ENCODE measurements around the gene IRS1. TPM values are rescaled to one million over a fixed set of nuclear protein-coding genes. Genes with fewer than 3 reads are reported as not detected.

The IRS1 gene
- total and polyA plus RNA-seq, 3 experiments from 2014 or later = 0.20 to 3.9 (median 3.6) TPM

- POLR2A ChIA-PET = interaction anchor here (0.5 to 1.6 kb wide), 2 partner anchors 41 to 66 kb away, joined by 5 read pairs; no protein-coding TSS in a partner anchor
- no peak for DNase-seq
- H3K4me3 Mint-ChIP-seq = peak overlapping the region in 6 of 7 donors; percentile 41 to 93 (median 50)
- peaks cover 67 to 86% (median 81%) of the 10 kb centered on the region in 3 donors for H3K4me1 Mint-ChIP-seq
- H3K9me3 Mint-ChIP-seq = no peaks in the 10 kb centered on the region
- H3K36me3 Mint-ChIP-seq = peaks cover 0 to 13% (median 2%) of the 10 kb centered on the region in 3 donors
- CTCF ChIA-PET = interaction anchor here (0.7 to 2.2 kb wide), 3 partner anchors 37 to 47 kb away, joined by 3 to 5 read pairs (median 3); partner anchors contain the start of gene IRS1
- H3K27ac ChIP-seq (ENCODE audit: low read depth, low read length) = peak overlapping the region; percentile 99
- H3K36me3 ChIP-seq (ENCODE audit: insufficient read depth, low read length) = no peaks in the 10 kb centered on the region
- H3K27me3 Mint-ChIP-seq = peaks cover 0 to 2% of the 10 kb centered on the region in 2 donors
- H3K4me1 ChIP-seq (ENCODE audit: insufficient read depth, low read length) = peaks cover 56% of the 10 kb centered on the region
- peak overlapping the region; percentile 70 to 100 (median 97) for H3K27ac Mint-ChIP-seq
- no peaks in the 10 kb centered on the region for H3K9me3 ChIP-seq (ENCODE audit: low read length)
- no peaks in the 10 kb centered on the region for H3K27me3 ChIP-seq (ENCODE audit: insufficient read depth, low read length, poor library complexity, severe bottlenecking)
- H3K4me3 ChIP-seq (ENCODE audit: low read length) = no peak overlapping the region
These were observed 39.5 kb upstream of the IRS1 start for GRCh38 chr2:226839161-226839560.

GRCh38 chr2:226838722-226839121 lies 39.1 kb upstream of the IRS1 start:
- H3K27me3 Mint-ChIP-seq = peaks cover 0 to 2% of the 10 kb centered on the region in 2 donors
- Histone ChIP-seq H3K4me1 (ENCODE audit: insufficient read depth, low read length) (peaks cover 56% of the 10 kb centered on the region), H3K36me3 (ENCODE audit: insufficient read depth, low read length) (no peaks in the 10 kb centered on the region), H3K27me3 (ENCODE audit: insufficient read depth, low read length, poor library complexity, severe bottlenecking) (no peaks in the 10 kb centered on the region), H3K4me3 (ENCODE audit: low read length) (no peak overlapping the region), H3K9me3 (ENCODE audit: low read length) (no peaks in the 10 kb centered on the region), H3K27ac (ENCODE audit: low read depth, low read length) (peak overlapping the region; percentile 99)
- no peak for DNase-seq
- peak overlapping the region in 5 of 7 donors; percentile 41 to 93 (median 54) for H3K4me3 Mint-ChIP-seq
- H3K4me1 Mint-ChIP-seq = peaks cover 70 to 86% (median 84%) of the 10 kb centered on the region in 3 donors
- POLR2A ChIA-PET = interaction anchor here (0.5 to 1.6 kb wide), 2 partner anchors 40 to 66 kb away, joined by 5 read pairs; no protein-coding TSS in a partner anchor
- CTCF ChIA-PET = interaction anchor here (2.2 kb wide), 2 partner anchors 36 to 39 kb away, joined by 5 to 10 read pairs; partner anchors contain the start of gene IRS1
- H3K27ac Mint-ChIP-seq = peak overlapping the region; percentile 74 to 100 (median 97)
- peaks cover 0 to 13% (median 2%) of the 10 kb centered on the region in 3 donors for H3K36me3 Mint-ChIP-seq
- no peaks in the 10 kb centered on the region for H3K9me3 Mint-ChIP-seq

- Histone ChIP-seq H3K9me3 (ENCODE audit: low read length) (no peaks in the 10 kb centered on the region), H3K36me3 (ENCODE audit: insufficient read depth, low read length) (no peaks in the 10 kb centered on the region), H3K4me3 (ENCODE audit: low read length) (no peak overlapping the region), H3K27me3 (ENCODE audit: insufficient read depth, low read length, poor library complexity, severe bottlenecking) (no peaks in the 10 kb centered on the region), H3K27ac (ENCODE audit: low read depth, low read length) (peak overlapping the region; percentile 99), H3K4me1 (ENCODE audit: insufficient read depth, low read length) (peaks cover 56% of the 10 kb centered on the region)
- Mint-ChIP-seq H3K27me3 (peaks cover 0 to 2% of the 10 kb centered on the region in 2 donors), H3K36me3 (peaks cover 0 to 13% (median 0%) of the 10 kb centered on the region in 3 donors), H3K4me1 (peaks cover 68 to 85% (median 84%) of the 10 kb centered on the region in 3 donors), H3K4me3 (peak overlapping the region; percentile 86 to 98 (median 94)), H3K27ac (peak overlapping the region; percentile 95 to 100 (median 98)), H3K9me3 (no peaks in the 10 kb centered on the region)
- POLR2A ChIA-PET = interaction anchor here (1.6 to 3.0 kb wide), 2 partner anchors 39 to 40 kb away, joined by 5 to 33 read pairs; partner anchors contain the start of gene IRS1
- CTCF ChIA-PET = interaction anchor here (2.2 kb wide), 2 partner anchors 36 to 39 kb away, joined by 5 to 10 read pairs; partner anchors contain the start of gene IRS1
- no peak for DNase-seq
These were observed 38.4 kb upstream of the IRS1 start for GRCh38 chr2:226837787-226838603.

GRCh38 chr2:226837334-226837733 lies 37.7 kb upstream of the IRS1 start:
- Mint-ChIP-seq H3K36me3 (peaks cover 0 to 13% (median 0%) of the 10 kb centered on the region in 3 donors), H3K4me1 (peaks cover 64 to 78% (median 78%) of the 10 kb centered on the region in 3 donors), H3K4me3 (peak overlapping the region; percentile 86 to 98 (median 94)), H3K27me3 (peaks cover 0 to 2% of the 10 kb centered on the region in 2 donors), H3K9me3 (no peaks in the 10 kb centered on the region), H3K27ac (peak overlapping the region; percentile 96 to 100 (median 99))
- Histone ChIP-seq H3K27ac (ENCODE audit: low read depth, low read length) (peak overlapping the region; percentile 99), H3K36me3 (ENCODE audit: insufficient read depth, low read length) (no peaks in the 10 kb centered on the region), H3K9me3 (ENCODE audit: low read length) (no peaks in the 10 kb centered on the region), H3K27me3 (ENCODE audit: insufficient read depth, low read length, poor library complexity, severe bottlenecking) (no peaks in the 10 kb centered on the region), H3K4me3 (ENCODE audit: low read length) (peak overlapping the region; percentile 85), H3K4me1 (ENCODE audit: insufficient read depth, low read length) (peaks cover 56% of the 10 kb centered on the region)
- POLR2A ChIA-PET = interaction anchor here (3.0 kb wide), 1 partner anchor 38 kb away, joined by 33 read pairs; the partner anchor contains the start of gene IRS1
- DNase-seq = no peak
- CTCF ChIA-PET = interaction anchor here (2.2 kb wide), 2 partner anchors 35 to 38 kb away, joined by 5 to 10 read pairs; partner anchors contain the start of gene IRS1

GRCh38 chr2:226836548-226836885 lies 36.9 kb upstream of the IRS1 start:
- H3K4me3 ChIP-seq (ENCODE audit: low read length) = peak overlapping the region; percentile 85
- H3K36me3 Mint-ChIP-seq = peaks cover 0 to 13% (median 1%) of the 10 kb centered on the region in 3 donors

GRCh38 chr2:226835796-226836547 lies 36.4 kb upstream of the IRS1 start, which contains the start of gene RHBDD1:
Gene RHBDD1, plus strand, starts transcription at chr2:226836054. Its CDS starts 28,640 bp downstream, at chr2:226864694.
- ChIA-PET CTCF (interaction anchor here (1.0 to 1.6 kb wide), 5 partner anchors 15 to 63 kb away, joined by 3 to 5 read pairs (median 4); partner anchors contain the start of gene IRS1), POLR2A (interaction anchor here (0.7 to 3.0 kb wide), 6 partner anchors 33 to 63 kb away, joined by 3 to 33 read pairs (median 5); partner anchors contain the start of gene IRS1)
- peaks cover 0 to 13% (median 1%) of the 10 kb centered on the region in 3 donors for H3K36me3 Mint-ChIP-seq

More at GRCh38 chr2:226836548-226836885, 36.9 kb upstream of the IRS1 start:
- Histone ChIP-seq H3K27me3 (ENCODE audit: insufficient read depth, low read length, poor library complexity, severe bottlenecking) (no peaks in the 10 kb centered on the region), H3K36me3 (ENCODE audit: insufficient read depth, low read length) (no peaks in the 10 kb centered on the region), H3K9me3 (ENCODE audit: low read length) (no peaks in the 10 kb centered on the region), H3K4me1 (ENCODE audit: insufficient read depth, low read length) (peaks cover 56% of the 10 kb centered on the region), H3K27ac (ENCODE audit: low read depth, low read length) (peak overlapping the region; percentile 99)
- Mint-ChIP-seq H3K4me3 (peak overlapping the region; percentile 86 to 98 (median 94)), H3K27ac (peak overlapping the region; percentile 96 to 100 (median 99)), H3K27me3 (peaks cover 0 to 2% of the 10 kb centered on the region in 2 donors), H3K4me1 (peaks cover 58 to 72% (median 71%) of the 10 kb centered on the region in 3 donors), H3K9me3 (no peaks in the 10 kb centered on the region)
- POLR2A ChIA-PET = interaction anchor here (0.7 to 3.0 kb wide), 3 partner anchors 37 to 46 kb away, joined by 3 to 33 read pairs (median 7); partner anchors contain the start of gene IRS1
- CTCF ChIA-PET = interaction anchor here (1.1 to 2.2 kb wide), 3 partner anchors 37 to 64 kb away, joined by 3 to 10 read pairs (median 3); partner anchors contain the start of gene IRS1
- no peak for DNase-seq

GRCh38 chr2:226835420-226835795 lies 35.8 kb upstream of the IRS1 start:
- H3K9me3 Mint-ChIP-seq = no peaks in the 10 kb centered on the region
- peaks cover 0 to 2% of the 10 kb centered on the region in 2 donors for H3K27me3 Mint-ChIP-seq
- H3K27me3 ChIP-seq (ENCODE audit: insufficient read depth, low read length, poor library complexity, severe bottlenecking) = no peaks in the 10 kb centered on the region
- H3K4me3 ChIP-seq (ENCODE audit: low read length) = peak overlapping the region; percentile 85
- ChIA-PET CTCF (interaction anchor here (1.0 to 1.6 kb wide), 5 partner anchors 15 to 63 kb away, joined by 3 to 5 read pairs (median 4); partner anchors contain the start of gene IRS1), POLR2A (interaction anchor here (0.9 to 3.0 kb wide), 5 partner anchors 32 to 63 kb away, joined by 3 to 33 read pairs (median 7); partner anchors contain the start of gene IRS1)
- H3K36me3 ChIP-seq (ENCODE audit: insufficient read depth, low read length) = no peaks in the 10 kb centered on the region
- peaks cover 0 to 14% (median 1%) of the 10 kb centered on the region in 3 donors for H3K36me3 Mint-ChIP-seq
- H3K27ac ChIP-seq (ENCODE audit: low read depth, low read length) = peak overlapping the region; percentile 99
- H3K4me1 ChIP-seq (ENCODE audit: insufficient read depth, low read length) = peaks cover 50% of the 10 kb centered on the region
- H3K4me1 Mint-ChIP-seq = peaks cover 55 to 63% (median 63%) of the 10 kb centered on the region in 3 donors
- H3K4me3 Mint-ChIP-seq = peak overlapping the region; percentile 86 to 98 (median 94)
- peak overlapping the region; percentile 96 to 100 (median 99) for H3K27ac Mint-ChIP-seq
- peak in 1 of 5 donors; percentile 30 for DNase-seq
- no peaks in the 10 kb centered on the region for H3K9me3 ChIP-seq (ENCODE audit: low read length)

More at GRCh38 chr2:226835796-226836547, 36.4 kb upstream of the IRS1 start, which contains the start of gene RHBDD1:
- Mint-ChIP-seq H3K4me3 (peak within 1 kb of the TSS; percentile 86 to 98 (median 94)), H3K27ac (peak within 1 kb of the TSS; percentile 96 to 100 (median 99)), H3K9me3 (no peaks in the 10 kb centered on the region), H3K27me3 (peaks cover 0 to 2% of the 10 kb centered on the region in 2 donors), H3K4me1 (peaks cover 56 to 67% (median 67%) of the 10 kb centered on the region in 3 donors)
- Histone ChIP-seq H3K27me3 (ENCODE audit: insufficient read depth, low read length, poor library complexity, severe bottlenecking) (no peaks in the 10 kb centered on the region), H3K4me1 (ENCODE audit: insufficient read depth, low read length) (peaks cover 52% of the 10 kb centered on the region), H3K4me3 (ENCODE audit: low read length) (peak within 1 kb of the TSS; percentile 85), H3K36me3 (ENCODE audit: insufficient read depth, low read length) (no peaks in the 10 kb centered on the region), H3K9me3 (ENCODE audit: low read length) (no peaks in the 10 kb centered on the region), H3K27ac (ENCODE audit: low read depth, low read length) (peak within 1 kb of the TSS; percentile 99)
- peak; percentile 89 to 97 (median 93) for DNase-seq

Measured in CD8-positive, alpha-beta memory T cell (primary cell).